22Rv1 (cell line): Measurements from ENCODE around the gene MICU1.

Experiments used
- CTCF ChIP-seq: fragments of 450-650 bp; IDR thresholded peaks from 2 replicates; pipeline ENCODE4 v1.5.1; 2017; ENCODE audit warnings: mild to moderate bottlenecking
- ZFX ChIP-seq: fragments of 450-650 bp; IDR thresholded peaks from 2 replicates; pipeline ENCODE4 v1.6.1; 2017; ENCODE audit warnings: antibody characterized with exemption, borderline replicate concordance

- no peak for TF ChIP-seq ZFX
- no peak for TF ChIP-seq CTCF
These were observed 306.2 kb downstream of the MICU1 start for GRCh38 chr10:72319416-72320254.
